SK-N-SH treated with all-trans-retinoic acid at 6 μM for 48 hours (cell line): Measurements from ENCODE around the gene TLN1.

Source experiments
- ATAC-seq: fragments of 200-7000 bp; cut with Tn5 transposase; 3 replicates; pipeline ENCODE4 v1.9.1; 2020; ENCODE audit warnings: mild to moderate bottlenecking, moderate library complexity
- ARNTL ChIP-seq: fragments of 450-650 bp; formaldehyde crosslinking; IDR thresholded peaks from 2 replicates; pipeline ENCODE4 v1.5.0; 2020; ENCODE audit warnings: low read depth, mild to moderate bottlenecking, moderate library complexity, borderline replicate concordance
- BACH2 ChIP-seq: fragments of 250-450 bp; sonication (Bioruptor Pico); IDR thresholded peaks from 2 replicates; pipeline ENCODE4 v1.9.0; 2021; ENCODE audit warnings: mild to moderate bottlenecking, borderline replicate concordance
- CSDC2 ChIP-seq: fragments of 250-450 bp; sonication (Bioruptor Pico); IDR thresholded peaks from 2 replicates; pipeline ENCODE4 v1.5.0; 2020; ENCODE audit warnings: mild to moderate bottlenecking, moderate library complexity
- CSRNP3 ChIP-seq: fragments of 250-450 bp; sonication (Bioruptor Pico); IDR thresholded peaks from 2 replicates; pipeline ENCODE4 v1.5.1; 2021; ENCODE audit warnings: mild to moderate bottlenecking, moderate library complexity
- GLIS3 ChIP-seq: fragments of 250-450 bp; sonication (Bioruptor Pico); IDR thresholded peaks from 2 replicates; pipeline ENCODE4 v1.5.0; 2020; ENCODE audit warnings: mild to moderate bottlenecking, moderate library complexity
- ISL1 ChIP-seq: fragments of 250-450 bp; sonication (Bioruptor Pico); IDR thresholded peaks from 2 replicates; pipeline ENCODE4 v2.1.2; 2022; ENCODE audit warnings: mild to moderate bottlenecking, moderate library complexity
- OSR1 ChIP-seq: fragments of 250-450 bp; sonication (Bioruptor Pico); IDR thresholded peaks from 2 replicates; pipeline ENCODE4 v1.8.0; 2022; ENCODE audit warnings: moderate library complexity, mild to moderate bottlenecking, inconsistent platforms
- PPARA ChIP-seq: fragments of 250-450 bp; sonication (Bioruptor Pico); IDR thresholded peaks from 2 replicates; pipeline ENCODE4 v1.5.0; 2020; ENCODE audit warnings: mild to moderate bottlenecking, borderline replicate concordance
- RARB ChIP-seq: fragments of 250-450 bp; sonication (Bioruptor Pico); IDR thresholded peaks from 2 replicates; pipeline ENCODE4 v1.8.0; 2021; ENCODE audit warnings: mild to moderate bottlenecking, moderate library complexity
- SNAI2 ChIP-seq: fragments of 250-450 bp; sonication (Bioruptor Pico); IDR thresholded peaks from 2 replicates; pipeline ENCODE4 v1.5.0; 2020; ENCODE audit warnings: mild to moderate bottlenecking, moderate library complexity
- TCF4 ChIP-seq: fragments of 250-450 bp; sonication (Bioruptor Pico); IDR thresholded peaks from 2 replicates; pipeline ENCODE4 v1.8.0; 2021; ENCODE audit warnings: mild to moderate bottlenecking, moderate library complexity, borderline replicate concordance
- TOX ChIP-seq: fragments of 250-450 bp; sonication (Bioruptor Pico); IDR thresholded peaks from 2 replicates; pipeline ENCODE4 v1.8.0; 2021; ENCODE audit warnings: mild to moderate bottlenecking, moderate library complexity, borderline replicate concordance
- TSHZ2 ChIP-seq: fragments of 250-450 bp; sonication (Bioruptor Pico); IDR thresholded peaks from 2 replicates; pipeline ENCODE4 v1.5.0; 2020; ENCODE audit warnings: mild to moderate bottlenecking, moderate library complexity
- ZC3H10 ChIP-seq: fragments of 250-450 bp; sonication (Bioruptor Pico); IDR thresholded peaks from 2 replicates; pipeline ENCODE4 v1.5.1; 2021; ENCODE audit warnings: mild to moderate bottlenecking, moderate library complexity
- ZFP3 ChIP-seq: fragments of 250-450 bp; sonication (Bioruptor Pico); IDR thresholded peaks from 2 replicates; pipeline ENCODE4 v1.5.0; 2020; ENCODE audit warnings: mild to moderate bottlenecking, moderate library complexity
- ZFP30 ChIP-seq: fragments of 450-650 bp; formaldehyde crosslinking; IDR thresholded peaks from 2 replicates; pipeline ENCODE4 v1.5.0; 2022; ENCODE audit warnings: mild to moderate bottlenecking, moderate library complexity
- ZNF70 ChIP-seq: fragments of 450-650 bp; formaldehyde crosslinking; IDR thresholded peaks from 2 replicates; pipeline ENCODE4 v1.5.0; 2020; ENCODE audit warnings: mild to moderate bottlenecking, moderate library complexity
- TF ChIP-seq, protein P1 (sequence below): fragments of 250-450 bp; sonication (Bioruptor Pico); IDR thresholded peaks from 2 replicates; pipeline ENCODE4 v1.5.1; 2020; ENCODE audit warnings: low read depth, mild to moderate bottlenecking, moderate library complexity
- TF ChIP-seq, protein P2 (sequence below): fragments of 250-450 bp; sonication (Bioruptor Pico); IDR thresholded peaks from 2 replicates; pipeline ENCODE4 v1.8.0; 2021; ENCODE audit warnings: low read depth, mild to moderate bottlenecking, moderate library complexity, borderline replicate concordance

The TLN1 gene

GRCh38 chr9:35778496-35778895, 46.5 kb upstream of the TLN1 start:
- no peak for ATAC-seq
- TF ChIP-seq TSHZ2 (no peak), TOX (CRISPR knock-in tag) (no peak), PPARA (CRISPR knock-in tag) (no peak), ZFP3 (CRISPR knock-in tag) (no peak), CSRNP3 (no peak), CSDC2 (CRISPR knock-in tag) (no peak), ZNF70 (CRISPR knock-in tag) (no peak), OSR1 (CRISPR knock-in tag) (no peak), ZC3H10 (CRISPR knock-in tag) (no peak), ISL1 (CRISPR knock-in tag) (no peak)
- TF ChIP-seq, protein P1, sequence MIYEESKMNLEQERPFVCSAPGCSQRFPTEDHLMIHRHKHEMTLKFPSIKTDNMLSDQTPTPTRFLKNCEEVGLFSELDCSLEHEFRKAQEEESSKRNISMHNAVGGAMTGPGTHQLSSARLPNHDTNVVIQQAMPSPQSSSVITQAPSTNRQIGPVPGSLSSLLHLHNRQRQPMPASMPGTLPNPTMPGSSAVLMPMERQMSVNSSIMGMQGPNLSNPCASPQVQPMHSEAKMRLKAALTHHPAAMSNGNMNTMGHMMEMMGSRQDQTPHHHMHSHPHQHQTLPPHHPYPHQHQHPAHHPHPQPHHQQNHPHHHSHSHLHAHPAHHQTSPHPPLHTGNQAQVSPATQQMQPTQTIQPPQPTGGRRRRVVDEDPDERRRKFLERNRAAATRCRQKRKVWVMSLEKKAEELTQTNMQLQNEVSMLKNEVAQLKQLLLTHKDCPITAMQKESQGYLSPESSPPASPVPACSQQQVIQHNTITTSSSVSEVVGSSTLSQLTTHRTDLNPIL (CRISPR knock-in tag): no peak
- TF ChIP-seq, protein P2, sequence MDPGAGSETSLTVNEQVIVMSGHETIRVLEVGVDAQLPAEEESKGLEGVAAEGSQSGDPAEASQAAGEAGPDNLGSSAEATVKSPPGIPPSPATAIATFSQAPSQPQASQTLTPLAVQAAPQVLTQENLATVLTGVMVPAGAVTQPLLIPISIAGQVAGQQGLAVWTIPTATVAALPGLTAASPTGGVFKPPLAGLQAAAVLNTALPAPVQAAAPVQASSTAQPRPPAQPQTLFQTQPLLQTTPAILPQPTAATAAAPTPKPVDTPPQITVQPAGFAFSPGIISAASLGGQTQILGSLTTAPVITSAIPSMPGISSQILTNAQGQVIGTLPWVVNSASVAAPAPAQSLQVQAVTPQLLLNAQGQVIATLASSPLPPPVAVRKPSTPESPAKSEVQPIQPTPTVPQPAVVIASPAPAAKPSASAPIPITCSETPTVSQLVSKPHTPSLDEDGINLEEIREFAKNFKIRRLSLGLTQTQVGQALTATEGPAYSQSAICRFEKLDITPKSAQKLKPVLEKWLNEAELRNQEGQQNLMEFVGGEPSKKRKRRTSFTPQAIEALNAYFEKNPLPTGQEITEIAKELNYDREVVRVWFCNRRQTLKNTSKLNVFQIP: no peak

DNA sequence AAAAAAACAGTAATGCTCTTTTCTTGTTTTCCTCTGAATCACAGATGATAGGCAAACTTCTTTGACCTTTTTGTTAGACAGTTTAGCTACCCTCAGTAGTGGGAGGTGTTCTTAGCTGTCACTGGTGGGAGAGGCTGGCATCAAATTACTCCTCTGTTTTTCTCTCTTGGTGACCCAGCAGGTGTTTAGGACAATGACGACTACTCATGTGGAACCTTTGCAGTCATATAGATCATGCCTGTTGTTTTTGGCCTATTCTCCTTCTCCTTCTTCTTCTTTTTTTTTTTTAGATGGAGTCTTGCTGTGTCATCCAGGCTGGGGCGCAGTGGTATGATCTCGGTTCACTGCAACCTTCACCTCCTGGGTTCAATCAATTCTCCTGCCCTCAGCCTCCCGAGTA, 44.0 kb upstream of the TLN1 start:
- TF ChIP-seq TCF4 (CRISPR knock-in tag): no peak
- TF ChIP-seq ARNTL (CRISPR knock-in tag): no peak
- TF ChIP-seq, protein P1 (CRISPR knock-in tag): no peak
- no peak for TF ChIP-seq ISL1 (CRISPR knock-in tag)
- TF ChIP-seq, protein P2: no peak
- TF ChIP-seq CSRNP3: no peak
- no peak for TF ChIP-seq ZFP3 (CRISPR knock-in tag)
- TF ChIP-seq GLIS3 (CRISPR knock-in tag): no peak
- TF ChIP-seq ZFP30 (CRISPR knock-in tag): no peak
- TF ChIP-seq TOX (CRISPR knock-in tag): no peak
- no peak for TF ChIP-seq ZC3H10 (CRISPR knock-in tag)
- TF ChIP-seq OSR1 (CRISPR knock-in tag): no peak
- no peak for TF ChIP-seq BACH2 (CRISPR knock-in tag)
- no peak for TF ChIP-seq TSHZ2
- TF ChIP-seq SNAI2: no peak
- no peak for TF ChIP-seq RARB (CRISPR knock-in tag)
- no peak for TF ChIP-seq PPARA (CRISPR knock-in tag)
- no peak for TF ChIP-seq CSDC2 (CRISPR knock-in tag)
- TF ChIP-seq, all 23 proteins: peak for 0
- no peak for ATAC-seq
